Measurements from ENCODE around the gene RBMS3. TPM values are rescaled to one million over a fixed set of nuclear protein-coding genes. Genes with fewer than 3 reads are reported as not detected.
"Not testable (repeated sequence)": the region's sequence is repeated elsewhere in the genome, so short reads cannot be mapped to it uniquely, and the experiment has no call there.

The RBMS3 gene
- total RNA-seq, 1 experiment from 2014 or later, result 7.4 TPM

DNA sequence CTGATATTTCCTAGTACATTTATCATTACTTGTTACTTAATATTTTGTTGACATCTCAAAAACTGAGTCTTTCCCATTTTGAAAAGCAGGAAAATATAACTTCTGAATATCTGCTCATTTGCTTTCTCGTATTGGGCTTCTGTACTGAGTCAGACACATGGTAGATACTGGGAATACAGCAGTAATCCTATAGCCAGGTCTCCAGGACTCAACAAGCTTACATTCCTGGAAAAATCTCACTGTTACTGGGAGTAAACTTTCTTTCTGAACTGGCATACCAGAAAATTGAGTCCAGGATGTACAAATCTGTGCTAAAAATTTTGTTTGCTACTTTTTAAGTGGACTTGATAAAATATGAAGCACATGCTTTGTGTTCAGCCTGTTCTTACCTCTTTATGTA lies 240.4 kb downstream of the RBMS3 start:
- Mint-ChIP-seq H3K27ac (ENCODE audit: unreplicated experiment) (no peak overlapping the region), H3K4me3 (ENCODE audit: unreplicated experiment) (no peak overlapping the region), H3K36me3 (ENCODE audit: insufficient read depth, unreplicated experiment) (no peaks in the 10 kb centered on the region), H3K27me3 (ENCODE audit: insufficient read depth, unreplicated experiment) (no peaks in the 10 kb centered on the region), H3K9me3 (ENCODE audit: unreplicated experiment) (no peaks in the 10 kb centered on the region), H3K4me1 (ENCODE audit: low read depth, unreplicated experiment) (peaks cover 24% of the 10 kb centered on the region)
- CTCF ChIA-PET, result no interaction called here
- DNase-seq, result no peak
- H3K4me1 ChIP-seq, result peaks cover 19% of the 10 kb centered on the region
- no peaks in the 10 kb centered on the region for H3K9me3 ChIP-seq
- POLR2A ChIA-PET, result no interaction called here
- no peak overlapping the region for H3K4me3 ChIP-seq (ENCODE audit: low read depth, low read length)
- H3K36me3 ChIP-seq (ENCODE audit: control insufficient read depth, insufficient read depth, low read length), result no peaks in the 10 kb centered on the region
- TF ChIP-seq, protein P1, sequence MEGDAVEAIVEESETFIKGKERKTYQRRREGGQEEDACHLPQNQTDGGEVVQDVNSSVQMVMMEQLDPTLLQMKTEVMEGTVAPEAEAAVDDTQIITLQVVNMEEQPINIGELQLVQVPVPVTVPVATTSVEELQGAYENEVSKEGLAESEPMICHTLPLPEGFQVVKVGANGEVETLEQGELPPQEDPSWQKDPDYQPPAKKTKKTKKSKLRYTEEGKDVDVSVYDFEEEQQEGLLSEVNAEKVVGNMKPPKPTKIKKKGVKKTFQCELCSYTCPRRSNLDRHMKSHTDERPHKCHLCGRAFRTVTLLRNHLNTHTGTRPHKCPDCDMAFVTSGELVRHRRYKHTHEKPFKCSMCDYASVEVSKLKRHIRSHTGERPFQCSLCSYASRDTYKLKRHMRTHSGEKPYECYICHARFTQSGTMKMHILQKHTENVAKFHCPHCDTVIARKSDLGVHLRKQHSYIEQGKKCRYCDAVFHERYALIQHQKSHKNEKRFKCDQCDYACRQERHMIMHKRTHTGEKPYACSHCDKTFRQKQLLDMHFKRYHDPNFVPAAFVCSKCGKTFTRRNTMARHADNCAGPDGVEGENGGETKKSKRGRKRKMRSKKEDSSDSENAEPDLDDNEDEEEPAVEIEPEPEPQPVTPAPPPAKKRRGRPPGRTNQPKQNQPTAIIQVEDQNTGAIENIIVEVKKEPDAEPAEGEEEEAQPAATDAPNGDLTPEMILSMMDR (IDR thresholded peaks at IDR 0.05; ENCODE audit: insufficient read depth in 1 of 2, low read depth in 1 of 2, low read length in 1 of 2, severe bottlenecking in 1 of 2, unreplicated experiment in 1 of 2), result no peak
- H3K27me3 ChIP-seq (replicated peaks; ENCODE audit: control insufficient read depth, insufficient read depth, low read length), result no peaks in the 10 kb centered on the region
- BruUV-seq (replicated peaks), result no TSS peak
- intact Hi-C loops (cut with micrococcal nuclease; ENCODE audit: unreplicated experiment), result loop anchor here (1.0 kb wide), 1 partner anchor 162 kb away; no protein-coding TSS in a partner anchor

DNA sequence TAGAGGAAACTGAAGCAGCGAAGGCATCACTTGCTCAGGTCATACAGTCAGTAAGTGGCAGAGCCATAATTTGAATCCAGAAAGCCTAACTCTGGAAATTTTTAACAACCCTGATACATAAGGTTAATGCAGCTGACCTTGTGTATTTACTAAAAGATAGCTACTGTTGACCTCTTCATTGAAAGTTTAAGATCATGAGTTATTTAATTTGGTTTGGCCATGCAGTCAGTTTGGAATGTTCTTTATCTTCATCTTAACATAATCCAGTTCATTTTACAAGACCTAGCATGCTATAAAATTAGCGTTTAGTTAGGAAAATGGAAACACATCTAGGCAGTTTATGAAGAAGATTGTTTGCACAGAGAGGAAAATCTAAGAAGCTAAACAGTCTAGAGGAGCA lies 240.9 kb downstream of the RBMS3 start:
- H3K9me3 ChIP-seq, result no peaks in the 10 kb centered on the region
- peak in 1 of 2 experiments; percentile 8 for DNase-seq
- H3K27me3 ChIP-seq (replicated peaks; ENCODE audit: control insufficient read depth, insufficient read depth, low read length), result no peaks in the 10 kb centered on the region
- TF ChIP-seq, protein P1 (IDR thresholded peaks at IDR 0.05; ENCODE audit: insufficient read depth in 1 of 2, low read depth in 1 of 2, low read length in 1 of 2, severe bottlenecking in 1 of 2, unreplicated experiment in 1 of 2), result no peak
- POLR2A ChIA-PET, result no interaction called here
- peaks cover 19% of the 10 kb centered on the region for H3K4me1 ChIP-seq
- intact Hi-C loops (cut with micrococcal nuclease; ENCODE audit: unreplicated experiment), result loop anchor here (1.0 kb wide), 1 partner anchor 162 kb away; no protein-coding TSS in a partner anchor
- no TSS peak for BruUV-seq (replicated peaks)
- Mint-ChIP-seq H3K4me3 (ENCODE audit: unreplicated experiment) (no peak overlapping the region), H3K9me3 (ENCODE audit: unreplicated experiment) (no peaks in the 10 kb centered on the region), H3K27ac (ENCODE audit: unreplicated experiment) (no peak overlapping the region), H3K36me3 (ENCODE audit: insufficient read depth, unreplicated experiment) (no peaks in the 10 kb centered on the region), H3K27me3 (ENCODE audit: insufficient read depth, unreplicated experiment) (no peaks in the 10 kb centered on the region), H3K4me1 (ENCODE audit: low read depth, unreplicated experiment) (peaks cover 24% of the 10 kb centered on the region)
- H3K36me3 ChIP-seq (ENCODE audit: control insufficient read depth, insufficient read depth, low read length), result no peaks in the 10 kb centered on the region
- CTCF ChIA-PET, result no interaction called here
- H3K4me3 ChIP-seq (ENCODE audit: low read depth, low read length), result no peak overlapping the region

DNA sequence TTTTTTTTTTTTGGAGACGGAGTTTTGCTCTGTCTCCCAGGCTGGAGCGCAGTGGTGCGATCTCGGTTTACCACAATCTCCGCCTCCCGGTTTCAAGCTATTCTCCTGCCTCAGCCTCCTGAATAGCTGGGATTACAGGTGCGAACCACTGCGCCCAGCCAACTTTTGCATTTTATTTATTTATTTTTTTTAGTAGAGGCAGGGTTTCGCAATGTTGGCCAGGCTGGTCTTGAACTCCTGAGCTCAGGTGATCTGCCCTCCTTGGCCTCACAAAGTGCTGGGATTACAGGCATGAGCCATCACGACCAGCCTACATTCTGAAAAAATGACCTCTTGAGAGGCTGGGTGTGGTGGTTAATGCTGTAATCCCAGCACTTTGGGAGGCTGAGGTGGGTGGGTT lies 243.6 kb downstream of the RBMS3 start:
- CTCF ChIA-PET; H3K36me3 ChIP-seq (ENCODE audit: control insufficient read depth, insufficient read depth, low read length); BruUV-seq (replicated peaks); H3K9me3 ChIP-seq; intact Hi-C loops (cut with micrococcal nuclease; ENCODE audit: unreplicated experiment); POLR2A ChIA-PET; H3K4me3 ChIP-seq (ENCODE audit: low read depth, low read length); H3K4me3 Mint-ChIP-seq (ENCODE audit: unreplicated experiment); H3K27ac Mint-ChIP-seq (ENCODE audit: unreplicated experiment); H3K9me3 Mint-ChIP-seq (ENCODE audit: unreplicated experiment); H3K27me3 Mint-ChIP-seq (ENCODE audit: insufficient read depth, unreplicated experiment); H3K27me3 ChIP-seq (replicated peaks; ENCODE audit: control insufficient read depth, insufficient read depth, low read length); DNase-seq; H3K36me3 Mint-ChIP-seq (ENCODE audit: insufficient read depth, unreplicated experiment): not testable (repeated sequence)
- peaks cover 24% of the 10 kb centered on the region for H3K4me1 Mint-ChIP-seq (ENCODE audit: low read depth, unreplicated experiment)
- peaks cover 19% of the 10 kb centered on the region for H3K4me1 ChIP-seq

Measured in Caco-2 (cell line).